HepG2 (cell line): ENCODE results near the gene DHX57.

Experiments
- ATF1 ChIP-seq: IDR thresholded peaks from 2 replicates; pipeline ENCODE4 v1.6.1; 2016; ENCODE audit warnings: mild to moderate bottlenecking, control low read depth
- CTCF ChIP-seq: sonication (generic); formaldehyde crosslinking; IDR thresholded peaks from 2 replicates; pipeline ENCODE4 v1.5.0; 2020; ENCODE audit warnings: mild to moderate bottlenecking, missing genetic modification reagents, moderate library complexity
- GABPA ChIP-seq, 2 experiments: IDR thresholded peaks; 2 replicates each; pipeline ENCODE4 v1.6.1; 2011 to 2016; ENCODE audit warnings: low read depth in 2 of 2, low read length in 1 of 2, missing biosample characterization in 1 of 2, missing genetic modification characterization in 1 of 2
- NCOA2 ChIP-seq: sonication (generic); formaldehyde crosslinking; IDR thresholded peaks from 2 replicates; pipeline ENCODE4 v1.8.0; 2022; ENCODE audit warnings: inconsistent platforms
- POLR2A ChIP-seq, 2 experiments: IDR thresholded peaks; 2 replicates each; pipeline ENCODE4 v1.6.1; 2011; ENCODE audit warnings: low read depth in 2 of 2, low read length in 2 of 2, mild to moderate bottlenecking in 1 of 2, moderate library complexity in 1 of 2; ENCODE audit not compliant: insufficient read depth in 1 of 2
- POLR2AphosphoS5 ChIP-seq: IDR thresholded peaks from 2 replicates; pipeline ENCODE4 v1.6.1; 2012; ENCODE audit warnings: low read depth, low read length
- REPIN1 ChIP-seq: sonication (generic); formaldehyde crosslinking; IDR thresholded peaks from 2 replicates; pipeline ENCODE4 v1.8.0; 2022; ENCODE audit warnings: missing genetic modification reagents, low read depth, mild to moderate bottlenecking, borderline replicate concordance
- SIN3A ChIP-seq: IDR thresholded peaks from 2 replicates; pipeline ENCODE4 v1.6.1; 2011; ENCODE audit warnings: low read depth, mild to moderate bottlenecking, control low read depth, low read length, borderline replicate concordance
- ZBTB44 ChIP-seq: sonication (generic); formaldehyde crosslinking; IDR thresholded peaks from 2 replicates; pipeline ENCODE4 v1.4.0; 2020; ENCODE audit warnings: missing genetic modification reagents
- ZNF235 ChIP-seq: sonication (generic); formaldehyde crosslinking; IDR thresholded peaks from 2 replicates; pipeline ENCODE4 v1.8.1; 2023; ENCODE audit warnings: mild to moderate bottlenecking, missing genetic modification reagents, borderline replicate concordance
- TF ChIP-seq, protein P1 (sequence below): sonication (generic); formaldehyde crosslinking; IDR thresholded peaks from 2 replicates; pipeline ENCODE4 v1.4.0; 2020; ENCODE audit warnings: missing genetic modification reagents
- TF ChIP-seq, protein P2 (sequence below): sonication (generic); formaldehyde crosslinking; IDR thresholded peaks from 2 replicates; pipeline ENCODE4 v1.5.1; 2020; ENCODE audit warnings: missing genetic modification reagents, mild to moderate bottlenecking, borderline replicate concordance

DNA sequence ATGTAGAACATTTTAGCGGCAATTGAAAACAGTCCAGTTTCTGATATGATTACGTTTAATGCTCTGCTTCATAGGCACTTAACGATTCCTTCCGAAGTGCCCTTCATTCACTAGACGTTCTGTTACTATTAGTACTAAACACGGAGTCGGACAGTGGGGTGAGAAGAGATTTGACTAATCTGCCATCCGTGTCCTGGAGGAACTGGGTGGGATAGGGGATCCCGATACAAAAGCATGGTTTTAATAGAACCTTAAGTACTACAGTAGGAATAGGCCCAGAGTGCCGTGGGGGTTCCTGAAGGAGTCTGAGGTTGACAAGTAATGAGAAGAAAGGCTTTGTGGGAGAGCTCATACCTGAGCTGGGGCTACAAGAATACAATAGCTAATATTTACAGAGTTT, 673 bp upstream of the DHX57 start:
- TF ChIP-seq ATF1 (CRISPR knock-in tag) (no peak), ZNF235 (CRISPR knock-in tag) (no peak), SIN3A (no peak), CTCF (no peak), REPIN1 (CRISPR knock-in tag) (no peak), POLR2A (IDR thresholded peaks at IDR 0.05; ENCODE audit: insufficient read depth in 1 of 2, low read depth in 2 of 2, low read length in 2 of 2) (no peak), ZBTB44 (no peak), POLR2AphosphoS5 (no peak), GABPA (IDR thresholded peaks at IDR 0.05; ENCODE audit: low read depth, low read length) (no peak), GABPA (CRISPR knock-in tag; IDR thresholded peaks at IDR 0.05; ENCODE audit: low read depth) (no peak), NCOA2 (no peak)
- TF ChIP-seq, protein P1, sequence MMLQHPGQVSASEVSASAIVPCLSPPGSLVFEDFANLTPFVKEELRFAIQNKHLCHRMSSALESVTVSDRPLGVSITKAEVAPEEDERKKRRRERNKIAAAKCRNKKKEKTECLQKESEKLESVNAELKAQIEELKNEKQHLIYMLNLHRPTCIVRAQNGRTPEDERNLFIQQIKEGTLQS = no peak
- TF ChIP-seq, protein P2, sequence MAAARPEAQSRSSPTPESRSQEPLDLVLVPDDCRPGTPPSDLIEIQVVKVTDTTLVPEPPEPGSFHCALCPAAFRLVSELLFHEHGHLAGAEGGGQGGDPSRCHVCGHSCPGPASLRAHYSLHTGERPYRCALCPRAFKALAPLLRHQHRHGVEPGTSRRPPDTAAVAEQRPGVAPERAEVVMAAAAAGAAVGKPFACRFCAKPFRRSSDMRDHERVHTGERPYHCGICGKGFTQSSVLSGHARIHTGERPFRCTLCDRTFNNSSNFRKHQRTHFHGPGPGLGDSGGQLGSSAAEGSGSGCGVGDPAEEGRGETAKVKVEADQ (CRISPR knock-in tag) = no peak
